WI38 (cell line): ENCODE results near the gene PEAK1.

Experiments
- H3K4me3 ChIP-seq: 2 replicates; pipeline ENCODE4 v1.5.1; 2011; ENCODE audit warnings: low read depth, mild to moderate bottlenecking, control low read depth, low read length
- TF ChIP-seq, protein P1 (sequence below): IDR thresholded peaks from 2 replicates; pipeline ENCODE4 v1.5.1; 2012; ENCODE audit warnings: low read depth, mild to moderate bottlenecking, control low read depth, low read length

The PEAK1 gene

GRCh38 chr15:77096138-77096537 lies 323.8 kb downstream of the PEAK1 start:
- TF ChIP-seq, protein P1, sequence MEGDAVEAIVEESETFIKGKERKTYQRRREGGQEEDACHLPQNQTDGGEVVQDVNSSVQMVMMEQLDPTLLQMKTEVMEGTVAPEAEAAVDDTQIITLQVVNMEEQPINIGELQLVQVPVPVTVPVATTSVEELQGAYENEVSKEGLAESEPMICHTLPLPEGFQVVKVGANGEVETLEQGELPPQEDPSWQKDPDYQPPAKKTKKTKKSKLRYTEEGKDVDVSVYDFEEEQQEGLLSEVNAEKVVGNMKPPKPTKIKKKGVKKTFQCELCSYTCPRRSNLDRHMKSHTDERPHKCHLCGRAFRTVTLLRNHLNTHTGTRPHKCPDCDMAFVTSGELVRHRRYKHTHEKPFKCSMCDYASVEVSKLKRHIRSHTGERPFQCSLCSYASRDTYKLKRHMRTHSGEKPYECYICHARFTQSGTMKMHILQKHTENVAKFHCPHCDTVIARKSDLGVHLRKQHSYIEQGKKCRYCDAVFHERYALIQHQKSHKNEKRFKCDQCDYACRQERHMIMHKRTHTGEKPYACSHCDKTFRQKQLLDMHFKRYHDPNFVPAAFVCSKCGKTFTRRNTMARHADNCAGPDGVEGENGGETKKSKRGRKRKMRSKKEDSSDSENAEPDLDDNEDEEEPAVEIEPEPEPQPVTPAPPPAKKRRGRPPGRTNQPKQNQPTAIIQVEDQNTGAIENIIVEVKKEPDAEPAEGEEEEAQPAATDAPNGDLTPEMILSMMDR = no peak
- H3K4me3 ChIP-seq = no peak overlapping the region

GRCh38 chr15:77094397-77095030 lies 325.4 kb downstream of the PEAK1 start:
- TF ChIP-seq, protein P1 = no peak
- no peak overlapping the region for H3K4me3 ChIP-seq

DNA sequence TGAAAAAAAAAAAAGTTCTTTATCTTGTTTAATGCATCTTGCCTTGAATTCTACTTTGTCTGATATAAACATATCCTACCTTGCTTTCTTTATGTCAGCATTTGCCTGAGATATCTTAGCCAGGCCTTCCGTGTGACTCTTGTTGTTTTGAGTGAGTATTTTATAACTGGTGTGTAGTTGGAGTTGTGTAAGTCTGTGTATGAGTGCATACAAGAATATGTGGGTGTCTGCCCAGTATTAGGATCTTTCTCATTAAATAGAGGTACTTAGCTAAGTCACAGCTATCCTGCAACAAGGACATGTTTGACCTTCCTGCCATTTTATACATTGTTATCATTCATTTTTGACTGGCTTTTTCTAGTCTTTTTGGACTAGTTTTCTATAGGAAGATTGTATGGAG lies 326.5 kb downstream of the PEAK1 start:
- TF ChIP-seq, protein P1 = no peak
- no peak overlapping the region for H3K4me3 ChIP-seq

- TF ChIP-seq, protein P1 = no peak
- H3K4me3 ChIP-seq = no peak overlapping the region
Observed at GRCh38 chr15:77091097-77091496, 328.8 kb downstream of the PEAK1 start.

GRCh38 chr15:77087213-77087612 lies 332.7 kb downstream of the PEAK1 start:
- no peak overlapping the region for H3K4me3 ChIP-seq
- TF ChIP-seq, protein P1 = no peak

GRCh38 chr15:77085297-77085696 lies 334.6 kb downstream of the PEAK1 start:
- H3K4me3 ChIP-seq = no peak overlapping the region
- TF ChIP-seq, protein P1 = no peak

- TF ChIP-seq, protein P1 = no peak
- H3K4me3 ChIP-seq = no peak overlapping the region
Observed at GRCh38 chr15:77084436-77084835, 335.5 kb downstream of the PEAK1 start.
